Activated T-cell treated with anti-CD3 and anti-CD28 coated beads, Interleukin-2, amount 50 U/mL, for 4 hours (primary cell): ENCODE results near the gene RPH3AL. TPM values are rescaled to one million over a fixed set of nuclear protein-coding genes. Genes with fewer than 3 reads are reported as not detected.
"Not testable (repeated sequence)": the region's sequence is repeated elsewhere in the genome, so short reads cannot be mapped to it uniquely, and the experiment has no call there.

Experiments used
- ATAC-seq, 2 donors: fragments of 200-7000 bp; cut with Tn5 transposase; one replicate each; pipeline ENCODE4 v1.10.0; 2021
- DNase-seq: peaks from one replicate; pipeline ENCODE4 v3.0.0-alpha.2; 2020
- H3K27me3 Mint-ChIP-seq: one replicate; pipeline ENCODE4 v1.8.0; 2021; ENCODE audit warnings: low read depth, mixed read lengths
- H3K36me3 Mint-ChIP-seq: one replicate; pipeline ENCODE4 v1.8.0; 2022; ENCODE audit warnings: mixed read lengths; ENCODE audit not compliant: insufficient read depth
- H3K4me1 Mint-ChIP-seq: one replicate; pipeline ENCODE4 v1.8.0; 2021; ENCODE audit warnings: low read depth, mixed read lengths
- H3K4me3 Mint-ChIP-seq: one replicate; pipeline ENCODE4 v1.8.0; 2021; ENCODE audit warnings: mild to moderate bottlenecking, moderate library complexity, mixed read lengths
- H3K9me3 Mint-ChIP-seq: one replicate; pipeline ENCODE4 v1.8.0; 2021; ENCODE audit warnings: mixed read lengths
- total RNA-seq, 3 donors: library from RNA; stranded (reverse); gene quantifications; one replicate each; pipeline ENCODE4 v1.2.1, GENCODE V29; 2021

RPH3AL gene
- total RNA-seq, 3 donors from 2014 or later, result 1.3 to 2.2 (median 1.9) TPM

DNA sequence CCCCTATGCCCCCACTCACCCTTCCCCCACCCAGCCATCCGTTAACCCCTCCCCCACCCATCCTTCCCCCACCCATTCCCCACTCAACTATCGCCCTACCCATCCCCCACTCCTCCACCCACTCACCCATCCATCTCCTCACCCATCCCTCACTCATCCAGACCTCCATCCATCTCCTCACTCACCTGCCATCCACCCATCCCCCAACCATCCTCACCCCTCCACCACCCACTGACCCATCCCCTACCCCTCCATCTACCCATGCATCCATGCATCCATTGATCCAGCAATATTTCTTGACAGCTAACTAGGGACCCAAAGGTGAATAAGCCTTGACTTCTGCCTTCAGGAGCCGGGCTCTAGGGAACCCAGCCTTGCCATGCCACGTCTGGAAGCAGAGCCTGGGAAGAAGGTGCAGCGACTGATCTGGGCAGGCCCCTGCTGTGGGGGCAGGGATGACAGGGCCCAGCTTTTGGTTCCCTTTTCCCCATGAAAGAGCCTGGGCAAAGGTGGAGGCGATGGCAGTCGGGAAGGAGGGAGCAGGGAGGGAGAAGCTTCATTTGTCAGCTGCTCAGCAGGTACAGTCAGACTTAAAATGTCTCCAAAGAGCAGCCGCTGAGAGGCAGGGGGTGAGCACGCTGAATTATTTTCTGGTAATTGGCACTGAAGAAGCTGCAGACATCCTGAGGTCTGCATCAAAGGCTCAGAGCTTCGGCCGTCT is 148.0 kb downstream of the RPH3AL start:
- no peak overlapping the region for H3K4me3 Mint-ChIP-seq
- no peaks in the 10 kb centered on the region for H3K4me1 Mint-ChIP-seq
- H3K9me3 Mint-ChIP-seq, result peaks cover 7% of the 10 kb centered on the region
- no peak for ATAC-seq
- peaks cover 14% of the 10 kb centered on the region for H3K27me3 Mint-ChIP-seq
- H3K36me3 Mint-ChIP-seq, result no peaks in the 10 kb centered on the region
- DNase-seq, result no peak

DNA sequence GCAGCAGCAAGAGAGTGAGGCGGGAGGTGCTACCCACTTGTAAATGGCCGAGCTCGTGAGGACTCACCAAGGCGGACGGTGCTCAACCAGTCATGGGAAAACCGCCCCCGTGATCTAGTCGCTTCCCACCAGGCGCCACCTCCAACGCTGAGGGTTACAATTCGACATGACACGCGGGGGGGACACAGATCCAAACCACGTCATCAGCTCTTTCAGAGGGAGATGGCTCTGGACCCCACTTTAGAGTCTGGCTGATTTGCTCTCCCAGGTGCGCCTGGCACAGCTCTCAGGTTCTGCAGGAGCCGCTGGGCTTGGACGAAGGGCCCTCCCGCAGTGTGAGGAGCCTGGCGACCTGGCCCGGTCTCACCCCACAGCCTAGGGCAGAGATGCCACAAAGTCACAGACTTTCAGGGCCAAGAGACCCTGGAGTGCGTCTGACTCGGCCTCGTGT is 150.1 kb downstream of the RPH3AL start:
- Mint-ChIP-seq H3K4me1 (no peaks in the 10 kb centered on the region), H3K4me3 (no peak overlapping the region), H3K9me3 (peaks cover 7% of the 10 kb centered on the region), H3K27me3 (peaks cover 24% of the 10 kb centered on the region), H3K36me3 (no peaks in the 10 kb centered on the region)
- DNase-seq, result no peak
- ATAC-seq, result no peak

DNA sequence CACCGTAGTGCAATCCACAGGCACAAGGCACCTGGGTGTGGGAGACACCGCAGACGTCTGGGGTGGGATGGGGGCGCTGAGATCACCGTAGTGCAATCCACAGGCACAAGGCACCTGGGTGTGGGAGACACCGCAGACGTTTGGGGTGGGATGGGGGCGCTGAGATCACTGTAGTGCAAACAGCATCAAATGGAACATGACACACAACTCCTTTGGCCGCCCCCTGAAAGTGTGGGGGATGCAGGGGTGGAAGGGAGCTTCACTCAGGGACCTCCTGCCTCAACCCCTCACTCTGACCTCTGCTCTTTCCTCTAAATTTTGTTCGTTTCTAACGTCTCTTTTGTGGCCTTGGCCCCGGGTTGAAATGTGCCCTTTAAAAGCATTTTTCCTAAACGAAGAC is 150.9 kb downstream of the RPH3AL start:
- H3K36me3 Mint-ChIP-seq, ATAC-seq, DNase-seq, H3K4me3 Mint-ChIP-seq, H3K4me1 Mint-ChIP-seq, H3K9me3 Mint-ChIP-seq: not testable (repeated sequence)
- H3K27me3 Mint-ChIP-seq, result peaks cover 24% of the 10 kb centered on the region

DNA sequence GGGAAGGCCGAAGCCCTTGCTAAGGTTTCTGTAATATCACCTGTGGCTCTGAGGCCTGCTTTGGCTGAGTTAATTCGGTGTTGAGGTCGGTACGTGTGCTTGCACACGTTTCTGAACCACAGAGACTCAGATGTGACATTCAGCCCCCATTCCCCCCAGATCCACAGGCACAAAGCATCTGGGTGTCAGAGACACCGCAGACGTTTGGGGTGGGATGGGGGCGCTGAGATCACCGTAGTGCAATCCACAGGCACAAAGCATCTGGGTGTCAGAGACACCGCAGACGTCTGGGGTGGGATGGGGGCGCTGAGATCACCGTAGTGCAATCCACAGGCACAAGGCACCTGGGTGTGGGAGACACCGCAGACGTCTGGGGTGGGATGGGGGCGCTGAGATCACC is 151.3 kb downstream of the RPH3AL start:
- H3K4me3 Mint-ChIP-seq, H3K4me1 Mint-ChIP-seq, H3K36me3 Mint-ChIP-seq, DNase-seq, ATAC-seq, H3K9me3 Mint-ChIP-seq: not testable (repeated sequence)
- peaks cover 24% of the 10 kb centered on the region for H3K27me3 Mint-ChIP-seq

DNA sequence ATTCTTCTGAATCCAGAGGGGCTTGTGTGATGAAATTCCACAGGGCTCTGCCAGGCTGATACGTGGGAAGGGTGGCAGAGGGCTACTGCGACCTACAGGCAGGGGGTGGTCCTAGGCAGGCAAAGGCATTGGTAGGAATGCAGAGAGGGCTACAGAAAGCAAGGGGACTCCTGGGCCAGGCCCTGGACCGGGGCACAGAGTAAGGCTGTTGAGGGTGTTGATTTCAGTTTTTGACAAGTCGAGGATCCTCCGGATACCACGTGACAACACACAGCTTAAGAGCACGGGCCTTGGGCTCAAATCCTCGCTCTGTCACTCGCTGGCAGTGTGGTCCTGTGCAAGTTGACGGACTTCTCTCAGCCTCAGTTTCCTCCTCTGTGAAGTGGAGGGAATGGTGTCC is 152.0 kb downstream of the RPH3AL start:
- no peaks in the 10 kb centered on the region for H3K9me3 Mint-ChIP-seq
- H3K4me3 Mint-ChIP-seq, result no peak overlapping the region
- no peaks in the 10 kb centered on the region for H3K36me3 Mint-ChIP-seq
- no peak for DNase-seq
- ATAC-seq, result no peak
- H3K27me3 Mint-ChIP-seq, result peaks cover 24% of the 10 kb centered on the region
- no peaks in the 10 kb centered on the region for H3K4me1 Mint-ChIP-seq

DNA sequence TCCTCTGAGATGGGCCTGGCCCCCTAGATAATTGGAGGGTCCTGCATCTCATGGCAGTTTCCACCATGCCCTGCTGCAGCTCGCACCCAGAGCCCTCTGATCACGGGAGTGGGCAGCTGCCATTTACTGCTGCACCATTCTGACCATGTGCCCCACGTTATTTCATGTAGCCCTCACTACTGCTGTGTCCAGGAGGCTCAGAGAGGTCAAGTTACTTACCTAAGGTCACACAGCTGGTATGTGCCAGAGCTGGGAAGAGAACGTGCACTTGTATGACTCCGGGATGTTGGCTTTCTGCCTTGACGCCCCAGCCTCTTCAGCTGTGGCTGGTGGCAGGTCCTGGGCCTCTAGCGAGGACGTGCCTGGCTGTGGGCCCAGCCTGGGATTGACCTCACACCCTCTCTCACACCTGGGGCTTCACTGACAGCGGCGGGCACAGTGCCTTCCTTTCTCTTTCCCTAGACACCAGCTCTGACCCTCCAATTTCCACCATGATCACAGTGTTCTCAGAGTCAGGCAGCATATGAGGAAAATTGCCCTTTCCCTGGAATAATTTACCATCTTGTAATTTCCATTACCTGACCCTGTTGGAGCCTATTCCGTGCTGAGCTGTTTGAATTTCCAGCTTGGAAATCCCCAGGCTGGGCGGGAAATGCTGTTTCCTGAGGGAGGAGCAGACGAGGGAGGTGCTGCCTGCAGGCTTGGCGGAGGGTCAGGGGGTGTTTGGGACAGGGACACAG is 152.6 kb downstream of the RPH3AL start:
- Mint-ChIP-seq H3K27me3 (peaks cover 24% of the 10 kb centered on the region), H3K4me3 (no peak overlapping the region), H3K9me3 (no peaks in the 10 kb centered on the region), H3K4me1 (no peaks in the 10 kb centered on the region), H3K36me3 (no peaks in the 10 kb centered on the region)
- DNase-seq (no peak), ATAC-seq (no peak)

DNA sequence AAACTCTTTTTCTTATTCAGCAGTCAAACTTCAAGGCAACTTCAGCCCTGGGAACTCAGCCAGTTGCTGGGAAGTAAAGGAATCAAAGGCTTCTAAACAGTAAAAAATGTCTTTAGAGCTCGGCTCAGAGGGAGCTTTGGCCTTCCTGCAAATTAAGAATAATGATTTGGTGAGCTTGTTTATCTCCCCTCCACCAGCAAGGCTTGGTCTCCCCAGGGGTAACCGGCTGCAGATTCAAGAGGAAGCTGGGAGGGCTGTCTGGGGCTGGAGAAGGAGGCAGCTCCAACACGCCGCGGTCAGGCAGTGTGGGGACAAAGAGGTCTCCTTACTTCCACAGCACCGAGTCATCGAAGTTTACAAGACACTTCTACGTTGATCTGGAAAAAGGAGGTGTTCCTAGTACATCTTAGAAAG is 153.4 kb downstream of the RPH3AL start:
- no peak overlapping the region for H3K4me3 Mint-ChIP-seq
- H3K9me3 Mint-ChIP-seq, result no peaks in the 10 kb centered on the region
- peaks cover 24% of the 10 kb centered on the region for H3K27me3 Mint-ChIP-seq
- DNase-seq (no peak), ATAC-seq (no peak)
- H3K4me1 Mint-ChIP-seq, result no peaks in the 10 kb centered on the region
- no peaks in the 10 kb centered on the region for H3K36me3 Mint-ChIP-seq

DNA sequence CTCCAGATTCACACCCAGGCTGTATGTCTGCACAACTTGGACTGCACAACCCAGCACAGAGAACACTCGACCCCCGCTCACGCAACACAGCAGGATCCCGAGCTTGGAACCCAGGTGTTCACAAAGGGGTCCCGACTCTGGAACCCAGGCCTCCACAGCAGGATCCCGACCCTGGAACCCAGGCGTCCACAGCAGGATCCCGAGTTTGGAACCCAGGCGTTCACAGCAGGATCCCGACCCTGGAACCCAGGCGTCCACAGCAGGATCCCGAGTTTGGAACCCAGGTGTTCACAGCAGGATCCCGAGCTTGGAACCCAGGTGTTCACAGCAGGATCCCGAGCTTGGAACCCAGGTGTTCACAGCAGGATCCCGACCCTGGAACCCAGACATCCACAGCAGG is 154.4 kb downstream of the RPH3AL start:
- not testable (repeated sequence) for H3K4me3 Mint-ChIP-seq, H3K4me1 Mint-ChIP-seq, H3K36me3 Mint-ChIP-seq, ATAC-seq, DNase-seq, H3K9me3 Mint-ChIP-seq
- H3K27me3 Mint-ChIP-seq, result peaks cover 24% of the 10 kb centered on the region

DNA sequence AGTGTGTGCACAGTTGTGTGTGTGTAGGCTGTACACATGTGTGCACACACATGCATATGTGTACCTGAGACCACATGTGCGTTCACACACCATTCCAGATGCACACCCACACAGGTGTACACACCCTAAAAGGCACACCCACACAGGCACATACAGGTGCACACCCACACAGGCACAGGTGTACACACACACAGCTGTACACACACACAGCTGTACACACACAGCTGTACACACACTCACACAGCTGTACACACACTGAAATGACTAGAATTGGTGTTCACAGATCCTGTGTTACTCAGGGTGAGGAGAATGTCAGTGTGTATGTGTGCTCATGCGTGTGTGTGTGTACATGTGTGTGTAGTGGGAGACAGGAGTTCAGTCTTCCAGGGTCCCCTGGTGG is 155.3 kb downstream of the RPH3AL start:
- no peaks in the 10 kb centered on the region for H3K36me3 Mint-ChIP-seq
- no peaks in the 10 kb centered on the region for H3K9me3 Mint-ChIP-seq
- no peak overlapping the region for H3K4me3 Mint-ChIP-seq
- no peak for ATAC-seq
- peaks cover 24% of the 10 kb centered on the region for H3K27me3 Mint-ChIP-seq
- no peaks in the 10 kb centered on the region for H3K4me1 Mint-ChIP-seq
- no peak for DNase-seq

DNA sequence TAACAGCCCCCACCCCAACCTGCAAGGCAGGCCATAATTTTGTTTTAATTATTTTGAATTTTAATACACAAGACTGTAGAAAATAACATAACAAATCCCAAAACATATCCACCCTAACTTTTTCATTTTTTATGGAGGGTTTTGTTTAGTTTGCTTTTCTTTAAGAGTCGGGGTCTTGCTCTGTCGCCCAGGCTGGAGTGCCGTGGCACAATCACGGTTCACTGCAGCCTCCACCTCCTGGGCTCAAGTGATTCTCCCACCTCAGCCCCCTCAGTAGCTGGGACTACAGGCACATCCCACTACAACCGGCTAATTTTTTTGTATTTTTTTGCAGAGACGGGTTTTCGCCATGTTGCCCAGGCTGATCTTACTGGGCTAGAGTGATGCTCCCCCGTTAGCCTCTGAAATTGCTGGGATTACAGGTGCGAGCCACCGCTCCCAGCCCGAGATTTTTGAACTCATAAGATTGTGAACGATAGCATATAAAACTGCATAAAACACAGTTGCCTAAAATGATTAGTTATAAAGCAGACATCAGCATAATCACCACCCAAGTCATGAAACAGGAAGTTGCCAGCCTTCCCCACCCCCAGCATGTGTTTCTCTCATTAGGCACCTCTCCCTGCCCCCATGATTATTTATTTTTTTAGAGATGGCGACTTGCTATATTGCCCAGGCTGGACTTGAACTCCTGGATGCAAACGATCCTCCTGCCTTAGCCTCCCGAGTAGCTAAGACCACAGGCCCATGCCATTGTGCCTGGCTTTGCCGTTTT is 157.6 kb downstream of the RPH3AL start:
- Mint-ChIP-seq H3K4me1 (no peaks in the 10 kb centered on the region), H3K9me3 (no peaks in the 10 kb centered on the region)
- DNase-seq, result no peak

DNA sequence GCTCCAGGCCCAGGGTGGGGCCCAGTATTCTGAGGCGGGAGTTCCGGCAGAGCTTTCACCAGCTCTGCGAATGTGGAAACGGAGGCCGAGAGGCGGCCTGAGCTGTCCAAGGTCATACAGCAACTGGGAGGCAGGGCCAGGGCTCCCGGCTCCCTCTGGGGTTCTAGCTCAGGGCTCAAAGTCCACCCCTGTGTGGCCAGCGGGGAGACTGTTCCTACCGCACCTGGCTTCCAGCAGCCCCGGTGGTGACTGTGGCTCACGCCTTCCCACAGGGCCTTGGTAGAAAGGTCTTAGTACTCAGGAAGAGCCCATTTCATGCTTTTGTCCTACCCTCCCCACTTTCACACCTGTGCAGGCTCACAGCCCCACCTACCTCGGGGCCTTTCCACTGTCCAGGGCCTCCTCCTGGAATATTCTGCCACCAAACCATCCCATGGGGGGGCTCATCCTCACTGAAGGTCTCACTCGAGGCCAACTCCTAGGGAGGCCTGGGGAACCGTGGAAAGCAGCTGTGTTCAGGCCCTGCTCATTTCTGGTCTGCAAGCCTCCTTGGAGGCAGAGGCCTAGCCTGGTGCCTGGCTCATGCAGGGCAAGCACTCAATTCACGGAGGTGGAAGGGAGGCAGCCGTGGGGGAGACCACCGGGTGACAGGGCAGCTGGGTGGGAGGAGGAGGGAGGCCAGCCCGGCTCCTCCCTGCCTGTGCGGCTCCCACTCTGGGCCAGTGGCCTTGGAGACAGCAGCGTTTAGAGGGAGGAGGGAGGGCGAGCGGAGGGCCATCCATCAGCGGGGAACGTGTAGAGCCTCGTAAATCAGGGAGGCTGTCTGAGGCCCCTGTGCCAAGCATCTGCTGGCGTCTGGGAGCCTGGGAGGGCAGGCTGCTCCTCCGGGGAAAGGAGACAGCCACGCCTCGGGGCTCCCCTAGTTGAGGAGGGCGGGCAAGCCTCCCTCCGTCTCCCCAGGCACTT is 158.5 kb downstream of the RPH3AL start:
- Mint-ChIP-seq H3K4me1 (peaks cover 3% of the 10 kb centered on the region), H3K9me3 (no peaks in the 10 kb centered on the region), H3K4me3 (no peak overlapping the region), H3K36me3 (no peaks in the 10 kb centered on the region), H3K27me3 (peaks cover 11% of the 10 kb centered on the region)
- ATAC-seq (no peak), DNase-seq (no peak)

More for the DNA sequence above, 157.6 kb downstream of the RPH3AL start:
- no peak overlapping the region for H3K4me3 Mint-ChIP-seq
- H3K27me3 Mint-ChIP-seq, result peaks cover 20% of the 10 kb centered on the region
- no peak for ATAC-seq
- H3K36me3 Mint-ChIP-seq, result no peaks in the 10 kb centered on the region

DNA sequence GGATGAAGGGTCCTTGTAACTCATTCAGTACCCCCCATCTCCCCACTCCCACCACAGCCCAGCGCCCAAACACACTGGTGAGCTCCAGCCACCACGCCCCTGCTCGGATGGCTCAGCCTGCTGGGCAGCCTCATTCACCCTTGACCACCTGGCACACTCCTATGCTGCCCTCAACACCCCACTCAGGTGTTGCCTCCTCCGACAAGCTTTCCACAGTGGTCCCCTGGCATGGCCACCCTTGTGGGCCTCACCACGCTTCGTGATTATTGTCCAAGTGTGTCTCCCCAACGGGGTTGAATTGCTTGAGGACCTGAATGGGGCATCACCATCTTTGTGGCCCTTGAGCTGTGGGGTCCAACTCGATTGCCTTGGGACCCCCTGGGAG is 159.2 kb downstream of the RPH3AL start:
- DNase-seq (no peak), ATAC-seq (no peak)
- Mint-ChIP-seq H3K4me3 (no peak overlapping the region), H3K36me3 (no peaks in the 10 kb centered on the region), H3K9me3 (no peaks in the 10 kb centered on the region), H3K27me3 (peaks cover 7% of the 10 kb centered on the region), H3K4me1 (peaks cover 3% of the 10 kb centered on the region)

DNA sequence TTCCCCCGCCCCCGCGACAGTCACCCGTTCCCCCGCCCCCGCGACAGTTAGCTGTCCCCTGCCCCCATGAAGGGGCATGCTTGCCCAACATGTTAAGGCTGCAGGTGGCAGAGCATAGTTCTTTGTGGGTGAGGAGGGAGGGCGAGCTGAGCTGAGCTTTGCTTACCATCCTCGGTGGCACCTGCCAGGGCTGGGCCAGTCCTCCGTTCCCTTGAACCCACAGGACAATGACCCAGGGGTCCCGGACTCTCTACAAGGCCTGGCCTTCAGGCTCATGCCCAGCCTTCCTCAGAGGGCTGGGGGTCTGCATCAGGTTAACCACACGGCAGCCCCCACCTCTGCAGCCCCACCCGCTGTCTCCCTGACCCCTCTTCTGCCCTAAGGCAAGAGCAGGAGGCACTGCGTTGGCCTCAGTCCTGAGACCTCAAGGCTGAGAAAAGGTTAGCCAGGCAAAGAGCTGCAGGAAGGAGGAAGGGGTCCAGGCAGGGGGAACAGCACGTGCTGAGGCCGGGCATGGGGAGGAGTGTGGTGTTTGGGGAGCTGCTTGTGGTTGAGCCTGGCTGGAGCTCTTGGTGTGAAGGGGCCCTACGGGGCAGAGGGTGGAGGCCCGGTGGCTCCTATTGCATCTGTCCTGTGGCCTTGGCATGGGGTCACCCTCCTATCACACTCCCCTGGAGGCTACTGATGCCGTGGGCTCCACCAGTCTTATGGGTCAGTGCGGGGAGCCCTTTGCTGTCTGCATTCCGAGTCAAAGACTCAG is 159.8 kb downstream of the RPH3AL start:
- DNase-seq, result no peak
- Mint-ChIP-seq H3K9me3 (no peaks in the 10 kb centered on the region), H3K4me1 (peaks cover 3% of the 10 kb centered on the region), H3K36me3 (no peaks in the 10 kb centered on the region), H3K27me3 (peaks cover 5% of the 10 kb centered on the region), H3K4me3 (no peak overlapping the region)
- no peak for ATAC-seq
